GM12801 (cell line): ENCODE measurements around the gene OAS1.

Experiments used
- CTCF ChIP-seq: IDR thresholded peaks from one replicate; pipeline ENCODE4 v1.5.1; 2011; ENCODE audit warnings: control low read depth; ENCODE audit not compliant: insufficient read length; ENCODE audit errors: extremely low read depth

Gene OAS1

GRCh38 chr12:112869778-112870177 is 37.0 kb upstream of the OAS1 start:
- no peak for TF ChIP-seq CTCF

- no peak for TF ChIP-seq CTCF
Observed at GRCh38 chr12:112870267-112870980, 36.3 kb upstream of the OAS1 start.

- no peak for TF ChIP-seq CTCF
Observed at GRCh38 chr12:112875608-112876007, 31.2 kb upstream of the OAS1 start.

- no peak for TF ChIP-seq CTCF
Observed at GRCh38 chr12:112876506-112876905, 30.3 kb upstream of the OAS1 start.

- no peak for TF ChIP-seq CTCF
Observed at GRCh38 chr12:112877006-112877405, 29.8 kb upstream of the OAS1 start.

- no peak for TF ChIP-seq CTCF
Observed at GRCh38 chr12:112878488-112878887, 28.3 kb upstream of the OAS1 start.

GRCh38 chr12:112879191-112879705 is 27.5 kb upstream of the OAS1 start:
- TF ChIP-seq CTCF = no peak
